GM12801 (cell line): Measurements from ENCODE around the gene CALR3.

ENCODE experiments used
- CTCF ChIP-seq: IDR thresholded peaks from one replicate; pipeline ENCODE4 v1.5.1; 2011; ENCODE audit warnings: control low read depth; ENCODE audit not compliant: insufficient read length; ENCODE audit errors: extremely low read depth

CALR3 gene

GRCh38 chr19:16516381-16516780 lies 20.4 kb upstream of the CALR3 start:
- no peak for TF ChIP-seq CTCF

GRCh38 chr19:16514383-16515019 lies 18.5 kb upstream of the CALR3 start:
- no peak for TF ChIP-seq CTCF

- TF ChIP-seq CTCF: no peak
Observed at GRCh38 chr19:16509141-16510061, 13.4 kb upstream of the CALR3 start.

- no peak for TF ChIP-seq CTCF
Observed at GRCh38 chr19:16508546-16508945, 12.6 kb upstream of the CALR3 start.

- no peak for TF ChIP-seq CTCF
Observed at GRCh38 chr19:16506961-16507360, 11.0 kb upstream of the CALR3 start.

GRCh38 chr19:16504271-16504670 lies 8.3 kb upstream of the CALR3 start:
- no peak for TF ChIP-seq CTCF

- TF ChIP-seq CTCF: no peak
Observed at GRCh38 chr19:16497837-16498236, 1.9 kb upstream of the CALR3 start.
